GM21723 (cell line): ENCODE results near the gene CENPL.
"Not testable (repeated sequence)": the region's sequence is repeated elsewhere in the genome, so short reads cannot be mapped to it uniquely, and the experiment has no call there.

Source experiments
- ATAC-seq: cut with Tn5 transposase; IDR thresholded peaks from one replicate; pipeline ENCODE4 v1.9.1; 2021; ENCODE audit warnings: mild to moderate bottlenecking, moderate library complexity; ENCODE audit not compliant: unreplicated experiment

CENPL gene

DNA sequence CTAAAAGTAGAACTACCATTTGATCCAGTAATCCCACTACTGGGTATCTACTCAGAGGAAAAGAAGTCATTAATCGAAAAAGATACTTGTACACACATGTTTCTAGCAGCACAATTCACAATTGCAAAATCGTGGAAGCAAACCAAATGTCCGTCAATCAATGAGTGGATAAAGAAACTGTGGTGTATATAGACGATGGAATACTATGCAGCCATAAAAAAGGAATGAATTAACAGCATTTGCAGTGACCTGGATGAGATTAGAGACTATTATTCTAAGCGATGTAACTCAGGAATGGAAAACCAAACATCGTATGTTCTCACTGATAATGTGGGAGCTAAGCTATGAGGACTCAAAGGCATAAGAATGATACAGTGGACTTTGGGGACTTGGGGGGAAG lies 60.4 kb downstream of the CENPL start:
- ATAC-seq: not testable (repeated sequence)

- no peak for ATAC-seq
Observed at GRCh38 chr1:173758980-173759379, 65.7 kb downstream of the CENPL start.

DNA sequence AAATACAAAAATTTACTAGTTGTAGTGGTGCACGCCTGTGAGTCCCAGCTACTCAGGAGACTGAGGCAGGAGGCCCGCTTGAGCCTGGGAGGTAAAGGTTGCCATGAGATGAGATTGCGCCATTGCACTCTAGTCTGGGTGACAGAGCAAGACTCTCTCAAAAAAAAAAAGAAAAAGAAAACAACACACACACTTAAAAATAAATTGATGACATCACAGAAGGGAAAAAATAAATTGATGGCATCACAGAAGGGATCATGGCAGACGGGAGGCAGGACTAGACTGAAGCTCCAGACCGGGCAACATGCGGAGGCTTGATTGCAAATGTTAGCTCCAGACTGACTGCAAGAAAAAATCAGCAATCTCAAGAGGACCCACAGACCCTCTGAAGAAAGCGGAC lies 66.6 kb downstream of the CENPL start:
- no peak for ATAC-seq

DNA sequence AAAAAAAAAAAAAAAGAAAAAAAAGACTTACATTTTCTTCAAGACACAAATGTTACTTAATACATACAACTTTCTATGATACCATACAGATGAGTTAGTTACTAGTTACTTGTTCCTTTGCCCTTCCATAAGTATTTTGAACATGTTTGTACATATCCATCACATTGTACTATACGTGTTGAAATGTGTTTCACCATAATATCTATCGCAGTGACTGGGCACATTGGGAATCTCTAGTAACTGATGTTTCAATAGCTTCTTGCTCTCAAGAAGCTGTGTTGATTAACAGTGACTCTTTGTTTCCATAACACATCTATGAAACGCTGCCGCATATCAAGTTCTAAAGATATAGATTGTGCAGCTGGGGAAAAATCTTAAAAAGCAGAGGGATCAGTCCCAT lies 67.0 kb downstream of the CENPL start:
- no peak for ATAC-seq

DNA sequence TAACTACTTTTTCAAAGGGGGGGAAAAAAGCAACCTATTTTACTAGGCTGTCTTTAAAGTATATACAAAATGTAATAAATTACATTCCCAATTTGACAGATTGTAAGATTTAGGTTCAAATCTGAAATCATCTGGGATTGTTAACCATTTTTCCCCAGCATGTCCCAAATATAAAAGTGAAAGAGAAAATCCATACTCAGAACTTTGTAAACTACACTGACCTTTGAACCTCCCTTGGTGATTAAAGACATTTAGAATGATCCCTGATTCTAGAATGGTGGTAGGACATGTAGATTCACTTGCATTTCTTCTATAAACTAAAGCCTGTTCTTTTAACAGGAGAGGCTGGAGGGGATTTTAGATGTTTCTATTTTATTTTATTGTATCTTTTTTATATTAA lies 70.9 kb downstream of the CENPL start:
- ATAC-seq: no peak
